Neural progenitor cell (in vitro differentiated cells): ENCODE results near the gene DNASE1L2.

Experiments used
- EZH2 ChIP-seq: fragments of 200-600 bp; sonication (generic); IDR thresholded peaks from 2 replicates; pipeline ENCODE4 v1.6.1; 2017; ENCODE audit warnings: antibody characterized with exemption, mild to moderate bottlenecking, moderate library complexity
- EZH2phosphoT487 ChIP-seq: fragments of 200-600 bp; sonication (generic); IDR thresholded peaks from 2 replicates; pipeline ENCODE4 v1.6.1; 2017; ENCODE audit warnings: antibody characterized with exemption
- TF ChIP-seq, protein P1 (sequence below): fragments of 200-600 bp; sonication (generic); IDR thresholded peaks from 2 replicates; pipeline ENCODE4 v1.5.1; 2017; ENCODE audit warnings: antibody characterized with exemption, mild to moderate bottlenecking

- TF ChIP-seq, protein P1, sequence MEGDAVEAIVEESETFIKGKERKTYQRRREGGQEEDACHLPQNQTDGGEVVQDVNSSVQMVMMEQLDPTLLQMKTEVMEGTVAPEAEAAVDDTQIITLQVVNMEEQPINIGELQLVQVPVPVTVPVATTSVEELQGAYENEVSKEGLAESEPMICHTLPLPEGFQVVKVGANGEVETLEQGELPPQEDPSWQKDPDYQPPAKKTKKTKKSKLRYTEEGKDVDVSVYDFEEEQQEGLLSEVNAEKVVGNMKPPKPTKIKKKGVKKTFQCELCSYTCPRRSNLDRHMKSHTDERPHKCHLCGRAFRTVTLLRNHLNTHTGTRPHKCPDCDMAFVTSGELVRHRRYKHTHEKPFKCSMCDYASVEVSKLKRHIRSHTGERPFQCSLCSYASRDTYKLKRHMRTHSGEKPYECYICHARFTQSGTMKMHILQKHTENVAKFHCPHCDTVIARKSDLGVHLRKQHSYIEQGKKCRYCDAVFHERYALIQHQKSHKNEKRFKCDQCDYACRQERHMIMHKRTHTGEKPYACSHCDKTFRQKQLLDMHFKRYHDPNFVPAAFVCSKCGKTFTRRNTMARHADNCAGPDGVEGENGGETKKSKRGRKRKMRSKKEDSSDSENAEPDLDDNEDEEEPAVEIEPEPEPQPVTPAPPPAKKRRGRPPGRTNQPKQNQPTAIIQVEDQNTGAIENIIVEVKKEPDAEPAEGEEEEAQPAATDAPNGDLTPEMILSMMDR, result no peak
- TF ChIP-seq EZH2 (no peak), EZH2phosphoT487 (no peak)
Measured at GRCh38 chr16:2196981-2197511, 39.2 kb upstream of the DNASE1L2 start.
